IMR-90 (cell line): Measurements from ENCODE around the gene JMJD7. TPM values are rescaled to one million over a fixed set of nuclear protein-coding genes. Genes with fewer than 3 reads are reported as not detected.

Source experiments
- ATAC-seq: fragments of 200-7000 bp; cut with Tn5 transposase; 2 replicates; pipeline ENCODE4 v1.9.1; 2020; ENCODE audit warnings: low read depth, mild to moderate bottlenecking, moderate library complexity
- BruUV-seq: library from RNA; stranded (reverse); fragments of 400-500 nt; replicated peaks from 2 replicates; lab custom pipeline; 2021; lab: Mats Ljungman, UMichigan
- CTCF ChIA-PET: fragments of 300-600 bp; formaldehyde crosslinking; extraction: SDS; loops from one replicate; lab custom pipeline; 2021; ENCODE audit warnings: antibody characterized with exemption; lab: Yijun Ruan, JAX
- POLR2A ChIA-PET: fragments of 300-600 bp; sonication (Branson Sonifier 250); formaldehyde crosslinking; loops from one replicate; lab custom pipeline; 2022; ENCODE audit warnings: antibody characterized with exemption; ENCODE audit not compliant: unreplicated experiment; lab: Charles Lee
- DNase-seq: peaks from one replicate; pipeline ENCODE4 v3.0.0; 2013
- H2AFZ ChIP-seq: replicated peaks from 2 replicates; pipeline ENCODE3; 2013; ENCODE audit warnings: low read length, mild to moderate bottlenecking; ENCODE audit not compliant: poor library complexity
- H2AK5ac ChIP-seq: 2 replicates; pipeline ENCODE4 v1.6.1; 2013; ENCODE audit warnings: low read depth, low read length, inconsistent platforms
- H2AK9ac ChIP-seq: replicated peaks from 2 replicates; pipeline ENCODE3; 2013; ENCODE audit warnings: mild to moderate bottlenecking, low read depth, low read length, moderate library complexity; ENCODE audit not compliant: poor library complexity
- H2BK120ac ChIP-seq: 2 replicates; pipeline ENCODE4 v1.6.1; 2013; ENCODE audit warnings: low read depth, low read length, inconsistent platforms
- H2BK15ac ChIP-seq: 3 replicates; pipeline ENCODE4 v1.6.1; 2013; ENCODE audit warnings: low read depth, low read length, inconsistent platforms
- H2BK20ac ChIP-seq: 2 replicates; pipeline ENCODE4 v1.6.1; 2013; ENCODE audit warnings: low read depth, mild to moderate bottlenecking, inconsistent platforms, low read length, moderate library complexity
- H2BK5ac ChIP-seq: 2 replicates; pipeline ENCODE4 v1.6.1; 2013; ENCODE audit warnings: mild to moderate bottlenecking, low read depth, low read length, inconsistent platforms; ENCODE audit not compliant: poor library complexity, severe bottlenecking
- H3K14ac ChIP-seq: replicated peaks from 2 replicates; pipeline ENCODE4 v1.6.1; 2013; ENCODE audit warnings: low read depth, low read length, inconsistent platforms
- H3K18ac ChIP-seq: 2 replicates; pipeline ENCODE4 v1.6.1; 2013; ENCODE audit warnings: low read depth, low read length, control low read depth
- H3K23ac ChIP-seq: 2 replicates; pipeline ENCODE4 v1.6.1; 2013; ENCODE audit warnings: low read depth, low read length, inconsistent platforms
- H3K27ac ChIP-seq: 2 replicates; pipeline ENCODE4 v1.5.1; 2013; ENCODE audit warnings: mild to moderate bottlenecking, control low read depth, low read length; ENCODE audit not compliant: insufficient read depth
- H3K27me3 ChIP-seq: 2 replicates; pipeline ENCODE4 v1.6.1; 2013; ENCODE audit warnings: low read length; ENCODE audit not compliant: control insufficient read depth, insufficient read depth
- H3K36me3 ChIP-seq: 2 replicates; pipeline ENCODE4 v1.6.1; 2013; ENCODE audit warnings: low read length, mixed read lengths; ENCODE audit not compliant: control insufficient read depth, insufficient read depth
- H3K4ac ChIP-seq: 2 replicates; pipeline ENCODE4 v1.6.1; 2013; ENCODE audit warnings: low read depth, low read length, inconsistent platforms
- H3K4me1 ChIP-seq: 2 replicates; pipeline ENCODE4 v1.6.1; 2013; ENCODE audit warnings: low read length, mixed read lengths; ENCODE audit not compliant: control insufficient read depth, insufficient read depth
- H3K4me2 ChIP-seq: 2 replicates; pipeline ENCODE4 v1.6.1; 2013; ENCODE audit warnings: low read depth, mild to moderate bottlenecking, control low read depth, low read length, moderate library complexity
- H3K4me3 ChIP-seq: 2 replicates; pipeline ENCODE4 v1.5.1; 2013; ENCODE audit warnings: low read depth, mild to moderate bottlenecking, control low read depth, low read length, moderate library complexity; ENCODE audit not compliant: insufficient read depth
- H3K56ac ChIP-seq: 2 replicates; pipeline ENCODE4 v1.6.1; 2013; ENCODE audit warnings: low read length, inconsistent platforms; ENCODE audit not compliant: insufficient read depth; ENCODE audit errors: extremely low read depth
- H3K79me1 ChIP-seq, 2 experiments: 2 replicates each; pipeline ENCODE4 v1.6.1; 2013; ENCODE audit warnings: low read length in 2 of 2, inconsistent platforms in 1 of 2, low read depth in 1 of 2
- H3K9ac ChIP-seq: 2 replicates; pipeline ENCODE4 v1.6.1; 2013; ENCODE audit warnings: low read depth, low read length, control low read depth
- H3K9me1 ChIP-seq: 2 replicates; pipeline ENCODE4 v1.6.1; 2013; ENCODE audit warnings: low read length, inconsistent platforms; ENCODE audit not compliant: insufficient read depth
- H3K9me3 ChIP-seq: 2 replicates; pipeline ENCODE4 v1.6.1; 2013; ENCODE audit warnings: low read length; ENCODE audit not compliant: control insufficient read depth, insufficient read depth
- H4K20me1 ChIP-seq: 2 replicates; pipeline ENCODE4 v1.6.1; 2013; ENCODE audit warnings: low read length, inconsistent platforms; ENCODE audit not compliant: insufficient read depth
- H4K5ac ChIP-seq: 2 replicates; pipeline ENCODE4 v1.6.1; 2013; ENCODE audit warnings: mild to moderate bottlenecking, low read depth, low read length, control low read depth
- H4K8ac ChIP-seq, 2 experiments: 2 replicates each; pipeline ENCODE4 v1.6.1; 2013; ENCODE audit warnings: low read depth in 2 of 2, low read length in 2 of 2, control low read depth in 1 of 2, inconsistent platforms in 1 of 2
- H4K91ac ChIP-seq: 2 replicates; pipeline ENCODE4 v1.6.1; 2013; ENCODE audit warnings: low read depth, low read length, inconsistent platforms; ENCODE audit not compliant: insufficient read depth
- BHLHE40 ChIP-seq: fragments of 150-350 bp; IDR thresholded peaks from 2 replicates; pipeline ENCODE4 v1.6.1; 2016; ENCODE audit warnings: mild to moderate bottlenecking, low read depth, low read length
- CEBPB ChIP-seq: IDR thresholded peaks from 2 replicates; pipeline ENCODE4 v1.6.1; 2012; ENCODE audit warnings: low read depth, low read length, improper control_type of control experiment
- CHD1 ChIP-seq: IDR thresholded peaks from 2 replicates; pipeline ENCODE4 v1.6.1; 2012; ENCODE audit warnings: low read depth, low read length, improper control_type of control experiment
- CTCF ChIP-seq: conservative IDR thresholded peaks from 2 replicates; pipeline ENCODE4 v1.5.1; 2012; ENCODE audit warnings: mild to moderate bottlenecking, low read depth, low read length, improper control_type of control experiment
- ELK1 ChIP-seq: fragments of 150-350 bp; IDR thresholded peaks from 2 replicates; pipeline ENCODE4 v1.6.1; 2016; ENCODE audit warnings: low read depth, mild to moderate bottlenecking, low read length, moderate library complexity, borderline replicate concordance
- MAZ ChIP-seq: IDR thresholded peaks from 2 replicates; pipeline ENCODE4 v1.6.1; 2012; ENCODE audit warnings: low read depth, mild to moderate bottlenecking, low read length, improper control_type of control experiment, moderate library complexity, borderline replicate concordance
- MXI1 ChIP-seq: IDR thresholded peaks from 2 replicates; pipeline ENCODE4 v1.6.1; 2012; ENCODE audit warnings: low read depth, mild to moderate bottlenecking, low read length, moderate library complexity, borderline replicate concordance
- NFE2L2 ChIP-seq: fragments of 150-350 bp; IDR thresholded peaks from 2 replicates; pipeline ENCODE4 v1.6.1; 2016; ENCODE audit warnings: low read depth, mild to moderate bottlenecking, low read length
- POLR2A ChIP-seq: IDR thresholded peaks from 2 replicates; pipeline ENCODE4 v1.6.1; 2012; ENCODE audit warnings: mild to moderate bottlenecking, low read depth, low read length
- RCOR1 ChIP-seq: IDR thresholded peaks from 2 replicates; pipeline ENCODE4 v1.6.1; 2012; ENCODE audit warnings: mild to moderate bottlenecking, low read length, improper control_type of control experiment; ENCODE audit not compliant: insufficient replicate concordance
- RFX5 ChIP-seq: IDR thresholded peaks from 2 replicates; pipeline ENCODE4 v1.8.0; 2012; ENCODE audit warnings: low read depth, mild to moderate bottlenecking, low read length, moderate library complexity
- SMC3 ChIP-seq: fragments of 150-350 bp; IDR thresholded peaks from 2 replicates; pipeline ENCODE4 v1.6.1; 2016; ENCODE audit warnings: low read depth, mild to moderate bottlenecking, antibody characterized with exemption, low read length, moderate library complexity
- USF2 ChIP-seq: fragments of 150-350 bp; IDR thresholded peaks from 2 replicates; pipeline ENCODE4 v1.6.1; 2017; ENCODE audit warnings: mild to moderate bottlenecking, antibody characterized with exemption, low read length, low read depth
- WGBS, 2 experiments: methylation state at CpG; one replicate each; pipeline versions ENCODE4 v1.1.5 to v1.1.7; 2013; ENCODE audit warnings: missing lambda C conversion rate in 2 of 2; ENCODE audit not compliant: insufficient read length in 1 of 2; ENCODE audit errors: extremely low coverage in 2 of 2; 5-methylcytosine and 5-hydroxymethylcytosine counted together
- dilution Hi-C: fragments of 300-500 bp; cut with HindIII; formaldehyde crosslinking; loops from one replicate; pipeline ENCODE4 v1.14.3; 2018; ENCODE audit warnings: low sequenced_read_pairs; ENCODE audit not compliant: unreplicated experiment
- in situ Hi-C: fragments of 300-500 bp; cut with MboI; formaldehyde crosslinking; loops from 3 replicates; pipeline ENCODE4 v1.14.3; 2019; ENCODE audit warnings: low sequenced_read_pairs, inconsistent platforms, mixed read lengths
- intact Hi-C: fragments of 100-400 bp; cut with micrococcal nuclease; formaldehyde crosslinking; loops from 2 replicates; pipeline ENCODE4 v1.10.0; 2022
- polyA plus RNA-seq, 3 experiments: library from polyadenylated mRNA; depleted of rRNA; stranded (reverse); fragments of >200 nt; gene quantifications; 2 replicates each; pipeline ENCODE4 v1.2.3, GENCODE V29; 2012; ENCODE audit warnings: low replicate concordance in 1 of 3
- total RNA-seq: library from RNA; depleted of rRNA; stranded (reverse); fragments of >200 nt; gene quantifications from 2 replicates; pipeline ENCODE4 v1.2.3, GENCODE V29; 2012

Gene JMJD7
- total and polyA plus RNA-seq, 2 of the 4 experiments (the other 2 are of a cell fraction): 5.0 to 6.3 TPM

GRCh38 chr15:41879321-41879845, 51.5 kb downstream of the JMJD7 start:
- H3K79me1 ChIP-seq: no peaks in the 10 kb centered on the region
- no peak overlapping the region for H3K4me3 ChIP-seq
- H3K23ac ChIP-seq: no peak overlapping the region
- in situ Hi-C loops (no loop called here), intact Hi-C loops (no loop called here), dilution Hi-C loops (no loop called here)
- no peak overlapping the region for H3K4me2 ChIP-seq
- H2BK15ac ChIP-seq: no peak overlapping the region
- peaks cover 41% of the 10 kb centered on the region for H3K27me3 ChIP-seq
- no peak for DNase-seq
- no peak overlapping the region for H2AK9ac ChIP-seq
- no peaks in the 10 kb centered on the region for H3K9me3 ChIP-seq
- peaks cover 9% of the 10 kb centered on the region; the same call in 1 of the 2 replicates for H4K20me1 ChIP-seq
- H2BK20ac ChIP-seq: no peak overlapping the region
- H3K4me1 ChIP-seq: 0 out of 2 replicates have a peak, but pooled peaks cover 2% of the 10 kb centered on the region
- BruUV-seq: no TSS peak
- H2AK5ac ChIP-seq: no peak overlapping the region
- no peak overlapping the region for H2BK5ac ChIP-seq
- no peak for ATAC-seq
- WGBS, 2 experiments: 85% methylated on average over 2 of the region's 10 CpGs; no CpG with 5 or more reads in 1 of the 2 experiments
- H3K27ac ChIP-seq: no peak overlapping the region
- CTCF ChIA-PET: no interaction called here
- TF ChIP-seq USF2 (no peak), BHLHE40 (no peak), NFE2L2 (no peak), RCOR1 (no peak), SMC3 (no peak), ELK1 (no peak), MXI1 (no peak), RFX5 (no peak), POLR2A (no peak), CHD1 (no peak), CTCF (no peak), CEBPB (no peak), MAZ (no peak)
- H3K4ac ChIP-seq: no peak overlapping the region
- no peak overlapping the region for H3K18ac ChIP-seq
- H3K14ac ChIP-seq: no peak overlapping the region
- H3K9me1 ChIP-seq: no peaks in the 10 kb centered on the region
- H2BK120ac ChIP-seq: no peak overlapping the region
- no peak overlapping the region for H4K5ac ChIP-seq
- no peak overlapping the region for H4K8ac ChIP-seq
- no peaks in the 10 kb centered on the region for H3K36me3 ChIP-seq
- no peak overlapping the region for H3K9ac ChIP-seq
- H2AFZ ChIP-seq: no peak overlapping the region
- POLR2A ChIA-PET: no interaction called here
- no peak overlapping the region for H3K56ac ChIP-seq
- no peak overlapping the region for H4K91ac ChIP-seq
